Sigmoid colon (tissue), 7 donors: ENCODE data around the gene NANOS2. TPM values are rescaled to one million over a fixed set of nuclear protein-coding genes. Genes with fewer than 3 reads are reported as not detected.

Experiments used
- DNase-seq: peaks from one replicate; pipeline ENCODE4 v3.0.0-alpha.2; 2019
- H3K27ac ChIP-seq, 4 donors: fragments of 200-600 bp; sonication (generic); one replicate each; pipeline ENCODE4 v1.5.1; 2016 to 2019; ENCODE audit warnings: mild to moderate bottlenecking in 1 of 4
- H3K27me3 ChIP-seq, 3 donors: fragments of 200-600 bp; sonication (generic); one replicate each; pipeline ENCODE4 v1.5.1; 2019; ENCODE audit warnings: mild to moderate bottlenecking in 1 of 3
- H3K36me3 ChIP-seq, 4 donors: fragments of 200-600 bp; sonication (generic); one replicate each; pipeline ENCODE4 v1.5.1; 2016 to 2019
- H3K4me1 ChIP-seq, 4 donors: fragments of 200-600 bp; sonication (generic); one replicate each; pipeline ENCODE4 v1.5.1; 2017 to 2019
- H3K4me3 ChIP-seq, 4 donors: fragments of 200-600 bp; sonication (generic); one replicate each; pipeline ENCODE4 v1.5.1; 2017 to 2019; ENCODE audit warnings: mild to moderate bottlenecking in 2 of 4, moderate library complexity in 1 of 4
- H3K9me3 ChIP-seq, 4 donors: fragments of 200-600 bp in 3 of 4; sonication (generic) in 3 of 4; one replicate each; pipeline versions ENCODE4 v1.5.1 to v1.6.1; 2013 to 2019
- EP300 ChIP-seq, 4 donors: sonication (generic); formaldehyde crosslinking; IDR thresholded peaks; one replicate each; pipeline ENCODE4 v1.6.1; 2017; ENCODE audit warnings: antibody characterized with exemption in 4 of 4
- POLR2A ChIP-seq, 2 donors: fragments of 450-650 bp; IDR thresholded peaks; one replicate each; pipeline ENCODE4 v1.6.1; 2016; ENCODE audit warnings: antibody characterized with exemption in 2 of 2, mild to moderate bottlenecking in 2 of 2, moderate library complexity in 2 of 2
- POLR2AphosphoS5 ChIP-seq, 4 donors: sonication (generic); formaldehyde crosslinking; IDR thresholded peaks; one replicate each; pipeline ENCODE4 v1.6.1; 2017; ENCODE audit warnings: antibody characterized with exemption in 4 of 4
- WGBS, 2 donors: extraction: QIAGEN DNeasy Blood & Tissue Kit; methylation state at CpG; one replicate each; pipeline ENCODE4 v1.1.7; 2013; 5-methylcytosine and 5-hydroxymethylcytosine counted together
- intact Hi-C: fragments of 100-400 bp; cut with DNase I; formaldehyde crosslinking; loops from one replicate; pipeline ENCODE4 v1.15.1; 2023
- polyA plus RNA-seq, 3 donors: library from polyadenylated mRNA; stranded (reverse); fragments of 200-250 nt; gene quantifications; one replicate each; pipeline ENCODE4 v1.2.3, GENCODE V29; 2013
- total RNA-seq, 4 donors: library from RNA; depleted of rRNA; stranded (reverse); fragments of >200 nt; gene quantifications; one replicate each; pipeline ENCODE4 v1.1.0, GENCODE V29; 2016
- TF ChIP-seq, protein P1 (sequence below), 4 experiments: fragments of 450-650 bp in 3 of 4; fragments of 200-600 bp in 1 of 4; IDR thresholded peaks; one replicate each; pipeline ENCODE4 v1.5.1; 2016 to 2019; ENCODE audit warnings: antibody characterized with exemption in 4 of 4, mild to moderate bottlenecking in 3 of 4, moderate library complexity in 2 of 4
- donor health status: healthy with polysubstance abuse.
- donor health status: Bipolar disorder and iron deficiency.
- donor health status: healthy.

The NANOS2 gene
- total and polyA plus RNA-seq, 7 donors: 0.46 to 0.60 TPM; not detected in 5

DNA sequence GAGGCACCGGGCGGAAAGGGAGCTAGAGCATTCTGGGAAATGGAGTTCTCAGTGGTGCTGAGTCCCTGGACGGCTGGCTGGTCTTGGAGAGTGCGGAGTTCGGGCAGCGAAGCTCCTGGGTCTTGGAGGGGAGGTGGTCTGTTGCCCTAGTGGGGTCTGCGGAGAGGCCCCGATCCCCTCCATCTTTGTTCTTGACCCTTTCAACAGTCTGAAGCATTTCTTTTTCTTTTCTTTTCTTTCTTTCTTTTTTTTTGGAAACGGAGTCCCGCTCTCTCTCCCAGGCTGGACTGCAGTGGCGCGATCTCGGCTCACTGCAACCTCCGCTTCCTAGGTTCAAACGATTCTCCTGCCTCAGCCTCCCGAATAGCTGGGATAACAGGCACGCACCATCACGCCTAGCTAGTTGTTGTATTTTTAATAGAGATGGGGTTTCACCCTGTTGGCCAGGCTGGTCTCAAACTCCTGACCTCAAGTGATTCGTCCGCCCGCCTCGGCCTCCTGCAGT is 51.2 kb downstream of the NANOS2 start:
- TF ChIP-seq POLR2A (IDR thresholded peaks at IDR 0.05) (no peak), EP300 (IDR thresholded peaks at IDR 0.05) (no peak), POLR2AphosphoS5 (IDR thresholded peaks at IDR 0.05) (no peak)
- TF ChIP-seq, protein P1, sequence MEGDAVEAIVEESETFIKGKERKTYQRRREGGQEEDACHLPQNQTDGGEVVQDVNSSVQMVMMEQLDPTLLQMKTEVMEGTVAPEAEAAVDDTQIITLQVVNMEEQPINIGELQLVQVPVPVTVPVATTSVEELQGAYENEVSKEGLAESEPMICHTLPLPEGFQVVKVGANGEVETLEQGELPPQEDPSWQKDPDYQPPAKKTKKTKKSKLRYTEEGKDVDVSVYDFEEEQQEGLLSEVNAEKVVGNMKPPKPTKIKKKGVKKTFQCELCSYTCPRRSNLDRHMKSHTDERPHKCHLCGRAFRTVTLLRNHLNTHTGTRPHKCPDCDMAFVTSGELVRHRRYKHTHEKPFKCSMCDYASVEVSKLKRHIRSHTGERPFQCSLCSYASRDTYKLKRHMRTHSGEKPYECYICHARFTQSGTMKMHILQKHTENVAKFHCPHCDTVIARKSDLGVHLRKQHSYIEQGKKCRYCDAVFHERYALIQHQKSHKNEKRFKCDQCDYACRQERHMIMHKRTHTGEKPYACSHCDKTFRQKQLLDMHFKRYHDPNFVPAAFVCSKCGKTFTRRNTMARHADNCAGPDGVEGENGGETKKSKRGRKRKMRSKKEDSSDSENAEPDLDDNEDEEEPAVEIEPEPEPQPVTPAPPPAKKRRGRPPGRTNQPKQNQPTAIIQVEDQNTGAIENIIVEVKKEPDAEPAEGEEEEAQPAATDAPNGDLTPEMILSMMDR (IDR thresholded peaks at IDR 0.05): no peak
- WGBS, 2 donors: 3% methylated on average over 22 of the region's 22 CpGs
- no peaks in the 10 kb centered on the region for H3K9me3 ChIP-seq
- peaks cover 0 to 33% (median 24%) of the 10 kb centered on the region in 4 donors for H3K4me1 ChIP-seq
- H3K27ac ChIP-seq: peak overlapping the region in 1 of 4 donors; percentile 95
- DNase-seq: no peak
- peak overlapping the region; percentile 19 to 99 (median 96) for H3K4me3 ChIP-seq
- peaks cover 0 to 28% (median 9%) of the 10 kb centered on the region in 4 donors for H3K36me3 ChIP-seq
- H3K27me3 ChIP-seq: peaks cover 8 to 32% (median 24%) of the 10 kb centered on the region in 3 donors
- intact Hi-C loops: loop anchor here (1.0 to 5.0 kb wide), 2 partner anchors 23 to 154 kb away; partner anchors contain the start of gene IRF2BP1

Other genes with a start within 250 kb of the NANOS2 start
- not detected for gene GIPR, start 246.6 kb downstream of the NANOS2 start, total RNA-seq
- 10 to 100 TPM in 1 of 3 donors, 1 to 10 TPM in 1, under 1 TPM in 1; 0.69 to 11.8 (median 3.6) TPM for gene GIPR, start 246.6 kb downstream of the NANOS2 start, polyA plus RNA-seq
- gene SNRPD2, start 222.8 kb downstream of the NANOS2 start, total RNA-seq: 100 to 1,000 TPM; 145 to 261 (median 242) TPM
- gene SNRPD2, start 222.8 kb downstream of the NANOS2 start, polyA plus RNA-seq: 100 to 1,000 TPM; 271 to 423 (median 382) TPM
- gene QPCTL, start 222.1 kb downstream of the NANOS2 start, total RNA-seq: 1 to 10 TPM; 2.1 to 4.7 (median 3.4) TPM
- 1 to 10 TPM; 1.2 to 7.6 (median 1.6) TPM for gene QPCTL, start 222.1 kb downstream of the NANOS2 start, polyA plus RNA-seq
- 1 to 10 TPM; 7.1 to 9.7 (median 8.8) TPM for gene FBXO46, start 183.9 kb downstream of the NANOS2 start, total RNA-seq
- gene FBXO46, start 183.9 kb downstream of the NANOS2 start, polyA plus RNA-seq: 10 to 100 TPM in 2 of 3 donors, 1 to 10 TPM in 1; 9.5 to 16.5 (median 10.8) TPM
- not detected for gene MEIOSIN, start 181.3 kb downstream of the NANOS2 start, total RNA-seq
- gene MEIOSIN, start 181.3 kb downstream of the NANOS2 start, polyA plus RNA-seq: not detected
- gene SIX5, start 145.5 kb downstream of the NANOS2 start, total RNA-seq: 10 to 100 TPM; 16.8 to 20.7 (median 18.7) TPM
- 10 to 100 TPM in 1 of 3 donors, 1 to 10 TPM in 2; 4.2 to 11.6 (median 7.8) TPM for gene SIX5, start 145.5 kb downstream of the NANOS2 start, polyA plus RNA-seq
- 100 to 1,000 TPM in 3 of 4 donors, 10 to 100 TPM in 1; 62.2 to 219 (median 168) TPM for gene DMPK, start 132.3 kb downstream of the NANOS2 start, total RNA-seq
- 10 to 100 TPM in 1 of 3 donors, 1 to 10 TPM in 2; 7.2 to 43.0 (median 8.8) TPM for gene DMPK, start 132.3 kb downstream of the NANOS2 start, polyA plus RNA-seq
- gene DMWD, start 121.9 kb downstream of the NANOS2 start, total RNA-seq: 10 to 100 TPM; 21.1 to 59.5 (median 36.8) TPM
- 10 to 100 TPM; 13.2 to 30.4 (median 14.8) TPM for gene DMWD, start 121.9 kb downstream of the NANOS2 start, polyA plus RNA-seq
- not detected for gene RSPH6A, start 99.5 kb downstream of the NANOS2 start, total RNA-seq
- gene RSPH6A, start 99.5 kb downstream of the NANOS2 start, polyA plus RNA-seq: under 1 TPM in 1 of 3 donors, not detected in 2; 0.12 TPM
- gene SYMPK, start 51.6 kb downstream of the NANOS2 start, total RNA-seq: 10 to 100 TPM; 18.2 to 31.3 (median 25.3) TPM
- gene SYMPK, start 51.6 kb downstream of the NANOS2 start, polyA plus RNA-seq: 10 to 100 TPM; 26.4 to 84.4 (median 30.7) TPM
- under 1 TPM in 1 of 4 donors, not detected in 3; 0.49 TPM for gene FOXA3, start 50.5 kb downstream of the NANOS2 start, total RNA-seq
- gene FOXA3, start 50.5 kb downstream of the NANOS2 start, polyA plus RNA-seq: 10 to 100 TPM; 28.1 to 72.8 (median 57.1) TPM
- 10 to 100 TPM; 18.0 to 25.5 (median 20.8) TPM for gene IRF2BP1, start 28.6 kb downstream of the NANOS2 start, total RNA-seq
- 10 to 100 TPM in 2 of 3 donors, 1 to 10 TPM in 1; 7.8 to 15.2 (median 11.3) TPM for gene IRF2BP1, start 28.6 kb downstream of the NANOS2 start, polyA plus RNA-seq
- gene MYPOP, start 12.2 kb downstream of the NANOS2 start, total RNA-seq: 1 to 10 TPM; 1.8 to 6.1 (median 3.0) TPM
- 1 to 10 TPM; 6.2 to 8.3 (median 6.6) TPM for gene MYPOP, start 12.2 kb downstream of the NANOS2 start, polyA plus RNA-seq
- 1 to 10 TPM in 2 of 4 donors, under 1 TPM in 2; 0.36 to 3.0 (median 1.2) TPM for gene NOVA2, start 59.1 kb upstream of the NANOS2 start, total RNA-seq
- 1 to 10 TPM in 1 of 3 donors, under 1 TPM in 2; 0.23 to 1.1 (median 0.60) TPM for gene NOVA2, start 59.1 kb upstream of the NANOS2 start, polyA plus RNA-seq
- 10 to 100 TPM in 2 of 4 donors, 1 to 10 TPM in 2; 5.0 to 15.2 (median 8.0) TPM for gene CCDC61, start 80.7 kb upstream of the NANOS2 start, total RNA-seq
- gene CCDC61, start 80.7 kb upstream of the NANOS2 start, polyA plus RNA-seq: 10 to 100 TPM in 2 of 3 donors, 1 to 10 TPM in 1; 9.6 to 16.3 (median 10.9) TPM
- gene PGLYRP1, start 108.3 kb upstream of the NANOS2 start, total RNA-seq: not detected
- gene PGLYRP1, start 108.3 kb upstream of the NANOS2 start, polyA plus RNA-seq: under 1 TPM in 1 of 3 donors, not detected in 2; 0.12 TPM
- not detected for gene IGFL4, start 126.2 kb upstream of the NANOS2 start, total RNA-seq
- not detected for gene IGFL4, start 126.2 kb upstream of the NANOS2 start, polyA plus RNA-seq
- not detected for gene IGFL3, start 209.9 kb upstream of the NANOS2 start, total RNA-seq
- not detected for gene IGFL3, start 209.9 kb upstream of the NANOS2 start, polyA plus RNA-seq
- 1 to 10 TPM in 1 of 4 donors, under 1 TPM in 1, not detected in 2; 0.49 to 1.8 TPM for gene IGFL2, start 233.5 kb upstream of the NANOS2 start, total RNA-seq
- gene IGFL2, start 233.5 kb upstream of the NANOS2 start, polyA plus RNA-seq: 1 to 10 TPM in 1 of 3 donors, not detected in 2; 1.1 TPM